NCI-H187 treated with DMSO at 0.1 percent for 48 hours (cell line): ENCODE results near the gene CPA1.

Experiments
- DNase-seq: peaks from one replicate; lab custom pipeline; 2025; lab: John Stamatoyannopoulos, UW

The CPA1 gene

DNA sequence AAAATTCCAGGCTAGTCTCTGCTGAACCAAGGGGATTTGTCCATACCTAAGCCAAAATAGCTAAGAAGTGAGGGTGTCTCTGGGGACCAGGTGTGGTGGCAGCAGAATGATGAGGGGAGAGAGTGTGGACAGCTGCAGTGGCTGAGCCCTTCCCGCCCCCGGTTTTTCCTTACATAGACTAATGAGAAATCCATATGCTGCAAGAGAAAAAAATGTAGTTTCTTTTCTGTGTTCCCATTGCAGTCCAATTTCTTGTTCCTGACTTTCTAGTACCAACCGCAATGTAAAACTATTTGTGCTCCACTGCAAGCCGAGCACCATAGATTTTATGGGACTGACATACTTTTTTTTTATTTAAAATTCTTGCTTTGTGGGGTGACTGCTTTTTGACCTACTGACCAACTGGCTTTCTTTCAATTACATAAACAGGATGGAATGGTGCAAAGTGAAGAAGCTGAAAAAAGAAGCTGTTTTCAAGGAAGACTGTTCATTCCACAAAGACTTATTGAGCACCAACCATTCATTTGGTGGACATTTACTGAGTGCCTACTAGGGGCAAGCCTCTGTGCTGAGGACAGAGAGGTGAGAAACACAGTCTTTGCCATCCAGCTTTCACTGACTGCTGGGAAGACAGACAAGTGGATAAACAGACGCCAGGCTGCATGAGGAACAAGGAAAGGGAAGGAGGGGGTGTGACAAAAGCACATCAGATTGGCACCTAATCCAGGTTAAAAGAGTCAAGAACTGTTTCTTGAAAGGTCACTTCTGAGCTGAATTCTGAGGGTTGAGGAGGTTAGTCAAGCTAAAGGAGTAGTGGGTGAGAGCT lies 50.8 kb downstream of the CPA1 start:
- DNase-seq, result peak; percentile 82

DNA sequence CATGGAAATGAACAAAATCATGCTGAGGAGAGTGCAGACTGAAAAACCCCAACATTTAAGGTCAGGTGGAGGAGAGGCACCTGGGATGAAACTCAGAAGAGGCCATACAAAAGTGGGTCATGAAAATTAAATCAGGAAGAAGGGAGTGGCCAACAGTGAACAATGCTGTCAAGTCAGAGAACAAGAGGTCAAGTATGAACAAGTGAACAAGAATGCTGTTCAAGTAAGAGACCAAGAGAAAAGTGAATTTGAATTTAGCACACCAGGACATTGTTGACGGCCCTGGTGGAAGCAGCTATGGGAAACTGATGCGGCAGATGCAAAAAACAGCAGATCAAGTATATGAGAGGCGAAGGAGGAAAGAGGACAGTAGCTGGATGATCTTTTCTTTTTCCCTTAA lies 52.6 kb downstream of the CPA1 start:
- no peak for DNase-seq

DNA sequence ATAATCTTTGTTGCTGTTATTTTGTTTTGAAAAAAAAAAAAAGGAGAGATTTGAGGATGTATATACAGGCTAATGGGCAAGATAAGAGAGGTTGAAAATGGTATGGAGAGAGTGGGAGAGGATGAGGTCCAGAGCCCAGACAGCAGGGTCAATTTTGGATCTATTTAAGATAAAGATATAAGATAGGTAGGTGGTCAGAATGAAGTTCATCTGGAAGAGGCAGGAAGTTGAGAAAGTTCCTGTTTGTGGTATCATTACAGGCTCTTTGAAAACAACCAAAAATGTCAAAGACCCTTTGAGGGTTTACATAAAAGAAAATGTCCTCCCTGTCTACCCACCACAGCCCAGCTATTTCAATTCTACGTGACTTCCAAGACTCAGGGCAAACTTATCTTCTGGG lies 53.0 kb downstream of the CPA1 start:
- DNase-seq, result no peak

DNA sequence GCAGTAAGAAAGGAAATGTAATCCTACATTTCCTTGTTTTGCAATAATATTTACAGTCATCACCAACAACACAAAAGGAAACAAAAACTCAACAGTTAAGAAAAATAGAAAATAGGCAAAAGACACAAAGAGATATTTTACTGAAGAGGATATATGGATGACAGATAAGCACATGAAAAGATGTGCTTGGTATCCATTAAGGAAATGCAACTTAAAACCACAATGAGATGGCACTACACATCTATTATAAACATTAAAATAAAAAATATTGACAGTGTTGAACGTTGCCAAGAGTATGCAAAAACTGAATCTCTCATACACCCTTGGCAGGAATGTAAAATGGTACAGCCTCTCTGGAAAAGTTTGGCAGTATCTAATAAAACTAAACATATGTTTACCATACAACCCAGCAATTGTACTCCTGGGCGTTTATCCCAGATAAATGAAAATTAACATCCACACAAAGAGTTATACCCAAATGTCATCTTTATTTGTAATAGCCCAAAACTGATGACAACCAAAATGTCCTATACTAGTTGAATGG lies 55.1 kb downstream of the CPA1 start:
- DNase-seq, result no peak

DNA sequence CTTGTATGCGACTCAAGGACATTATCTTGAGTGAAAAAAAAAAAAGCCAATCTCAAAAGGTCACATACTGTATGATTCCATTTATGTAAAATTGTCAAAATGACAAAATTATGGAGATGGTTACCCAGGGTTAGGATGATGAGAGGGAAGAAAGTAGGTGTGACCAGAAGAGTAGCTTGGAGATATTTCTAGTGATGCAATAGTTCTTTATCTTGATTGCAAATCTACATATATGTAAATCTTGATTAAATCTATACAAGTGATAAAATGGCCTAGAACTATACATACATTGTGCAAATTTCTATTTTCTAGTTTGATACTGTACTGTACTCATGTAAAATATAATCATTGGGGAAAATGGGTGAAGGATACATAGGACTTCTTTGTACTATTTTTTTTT lies 56.0 kb downstream of the CPA1 start:
- no peak for DNase-seq
